NCI-H2029 (cell line): Measurements from ENCODE around the gene RHBDL3.
"Not testable (repeated sequence)": the region's sequence is repeated elsewhere in the genome, so short reads cannot be mapped to it uniquely, and the experiment has no call there.

Source experiments
- DNase-seq: peaks from one replicate; lab custom pipeline; 2025; lab: John Stamatoyannopoulos, UW

RHBDL3 gene

GRCh38 chr17:32289471-32290070 is 23.9 kb downstream of the RHBDL3 start:
- no peak for DNase-seq

- no peak for DNase-seq
These were observed 26.5 kb downstream of the RHBDL3 start for GRCh38 chr17:32292094-32292493.

GRCh38 chr17:32297424-32297823 is 31.8 kb downstream of the RHBDL3 start:
- no peak for DNase-seq

- no peak for DNase-seq
These were observed 32.2 kb downstream of the RHBDL3 start for GRCh38 chr17:32297860-32298259.

- no peak for DNase-seq
These were observed 32.7 kb downstream of the RHBDL3 start for GRCh38 chr17:32298298-32298697.

GRCh38 chr17:32298721-32299579 is 33.3 kb downstream of the RHBDL3 start:
- peak; percentile 9 for DNase-seq

- DNase-seq = no peak
These were observed 34.0 kb downstream of the RHBDL3 start for GRCh38 chr17:32299580-32300164.

- peak; percentile 12 for DNase-seq
These were observed 36.4 kb downstream of the RHBDL3 start for GRCh38 chr17:32302037-32302436.

GRCh38 chr17:32302860-32303649 is 37.4 kb downstream of the RHBDL3 start:
- DNase-seq = no peak

GRCh38 chr17:32303781-32304288 is 38.2 kb downstream of the RHBDL3 start:
- peak; percentile 31 for DNase-seq

- DNase-seq = no peak
These were observed 39.4 kb downstream of the RHBDL3 start for GRCh38 chr17:32305049-32305448.

GRCh38 chr17:32307658-32308057 is 42.0 kb downstream of the RHBDL3 start:
- peak; percentile 59 for DNase-seq

GRCh38 chr17:32311028-32311536 is 45.5 kb downstream of the RHBDL3 start:
- DNase-seq = no peak

- DNase-seq = no peak
These were observed 49.0 kb downstream of the RHBDL3 start for GRCh38 chr17:32314636-32315035.

GRCh38 chr17:32315171-32315570 is 49.5 kb downstream of the RHBDL3 start:
- no peak for DNase-seq

- not testable (repeated sequence) for DNase-seq
These were observed 51.0 kb downstream of the RHBDL3 start for GRCh38 chr17:32316653-32317052.

- no peak for DNase-seq
These were observed 51.7 kb downstream of the RHBDL3 start for GRCh38 chr17:32317353-32317752.

GRCh38 chr17:32318071-32318470 is 52.4 kb downstream of the RHBDL3 start:
- DNase-seq = no peak

GRCh38 chr17:32319548-32319905 is 53.9 kb downstream of the RHBDL3 start:
- peak; percentile 38 for DNase-seq

GRCh38 chr17:32320080-32320479 is 54.4 kb downstream of the RHBDL3 start:
- not testable (repeated sequence) for DNase-seq

GRCh38 chr17:32320847-32321246 is 55.2 kb downstream of the RHBDL3 start:
- no peak for DNase-seq

GRCh38 chr17:32323046-32323445 is 57.4 kb downstream of the RHBDL3 start:
- DNase-seq = no peak
